Heart left ventricle (tissue), 13 donors: Measurements from ENCODE around the gene GNAQ.
"Not testable (repeated sequence)": the region's sequence is repeated elsewhere in the genome, so short reads cannot be mapped to it uniquely, and the experiment has no call there.

Experiments used
- POLR2A ChIP-seq, 2 donors: fragments of 450-650 bp; IDR thresholded peaks; one replicate each; pipeline ENCODE4 v1.6.1; 2017; ENCODE audit warnings: antibody characterized with exemption in 2 of 2, mild to moderate bottlenecking in 2 of 2, moderate library complexity in 2 of 2
- TF ChIP-seq, protein P1 (sequence below), 12 donors: fragments of 200-600 bp; sonication (generic) in 4 of 12; IDR thresholded peaks; one replicate each; pipeline versions ENCODE4 v1.5.0 to v1.8.0; 2018 to 2022; ENCODE audit warnings: antibody characterized with exemption in 12 of 12, mild to moderate bottlenecking in 5 of 12
- donor health status: ischemic (EF 13 %, LVEDD 7.1; RV severe dilation, severe dysfunction).
- donor health status: DM: no; HTN: yes; CAD: no.
- donor health status: DM: no; HTN: no; CAD: no.
- donor health status: ischemic (EF 25% LVEDD 6.9; RV normal size, moderate dysfunction).
- donor health status: ischemic (EF 25% LVEDD 5.7; RV mildly dilated, moderate dysfunction).
- donor health status: ischemic (EF 35%, LVEDD 5.7; RV mildly dilated, moderate dysfunction).
- donor health status: nonischemic (EF 11% LVEDD 7.7; RV severe dilation, severe dysfunction).
- donor health status: DM: yes; HTN: yes; CAD: no.
- donor health status: PGD.
- donor health status: ischemic (EF 29% LVEDD 5.4; RV normal size, mild dysfunction).
- donor health status: nonischemic (EF 23%, LVEDD 6.1; RV moderate dilation, normal function).

DNA sequence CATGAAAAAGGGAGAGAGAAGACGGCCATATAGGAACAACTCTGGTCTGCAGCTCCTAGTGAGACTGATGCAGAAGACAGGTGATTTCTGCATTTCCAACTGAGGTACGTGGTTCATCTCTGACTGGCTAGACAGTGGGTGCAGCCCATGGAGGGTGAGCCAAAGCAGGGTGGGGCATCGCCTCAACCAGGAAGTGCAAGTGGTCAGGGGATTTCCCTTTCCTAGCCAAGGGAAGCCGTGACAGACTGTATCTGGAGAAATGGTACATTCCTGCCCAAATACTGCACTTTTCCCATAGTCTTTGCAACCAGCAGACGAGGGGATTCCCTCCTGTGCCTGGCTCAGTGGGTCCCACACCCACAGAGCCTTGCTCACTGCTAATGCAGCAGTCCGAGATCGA, 22.6 kb upstream of the GNAQ start:
- not testable (repeated sequence) for TF ChIP-seq POLR2A (IDR thresholded peaks at IDR 0.05)
- TF ChIP-seq, protein P1, sequence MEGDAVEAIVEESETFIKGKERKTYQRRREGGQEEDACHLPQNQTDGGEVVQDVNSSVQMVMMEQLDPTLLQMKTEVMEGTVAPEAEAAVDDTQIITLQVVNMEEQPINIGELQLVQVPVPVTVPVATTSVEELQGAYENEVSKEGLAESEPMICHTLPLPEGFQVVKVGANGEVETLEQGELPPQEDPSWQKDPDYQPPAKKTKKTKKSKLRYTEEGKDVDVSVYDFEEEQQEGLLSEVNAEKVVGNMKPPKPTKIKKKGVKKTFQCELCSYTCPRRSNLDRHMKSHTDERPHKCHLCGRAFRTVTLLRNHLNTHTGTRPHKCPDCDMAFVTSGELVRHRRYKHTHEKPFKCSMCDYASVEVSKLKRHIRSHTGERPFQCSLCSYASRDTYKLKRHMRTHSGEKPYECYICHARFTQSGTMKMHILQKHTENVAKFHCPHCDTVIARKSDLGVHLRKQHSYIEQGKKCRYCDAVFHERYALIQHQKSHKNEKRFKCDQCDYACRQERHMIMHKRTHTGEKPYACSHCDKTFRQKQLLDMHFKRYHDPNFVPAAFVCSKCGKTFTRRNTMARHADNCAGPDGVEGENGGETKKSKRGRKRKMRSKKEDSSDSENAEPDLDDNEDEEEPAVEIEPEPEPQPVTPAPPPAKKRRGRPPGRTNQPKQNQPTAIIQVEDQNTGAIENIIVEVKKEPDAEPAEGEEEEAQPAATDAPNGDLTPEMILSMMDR (IDR thresholded peaks at IDR 0.05) = not testable (repeated sequence)
